K562 (cell line): Measurements from ENCODE around the gene TMEM167B. TPM values are rescaled to one million over a fixed set of nuclear protein-coding genes. Genes with fewer than 3 reads are reported as not detected.

ENCODE experiments used
- CBFB ChIP-seq: sonication (generic); formaldehyde crosslinking; IDR thresholded peaks from 2 replicates; pipeline ENCODE4 v1.4.0; 2020; ENCODE audit warnings: mild to moderate bottlenecking, missing genetic modification reagents
- CREM ChIP-seq: IDR thresholded peaks from 2 replicates; pipeline ENCODE4 v1.6.1; 2014; ENCODE audit warnings: antibody characterized with exemption, low read depth
- CSDE1 ChIP-seq, 2 experiments: fragments of 450-650 bp; IDR thresholded peaks; 2 replicates each; pipeline ENCODE4 v1.6.1; 2016; ENCODE audit warnings: mild to moderate bottlenecking in 1 of 2
- HIVEP1 ChIP-seq: fragments of 250-450 bp; sonication (Bioruptor Pico); IDR thresholded peaks from 2 replicates; pipeline ENCODE4 v1.4.0; 2020; ENCODE audit warnings: mild to moderate bottlenecking
- MCM7 ChIP-seq, 2 experiments: fragments of 450-650 bp; IDR thresholded peaks; 2 replicates each; pipeline ENCODE4 v1.6.1; 2016 to 2018
- MIER1 ChIP-seq: fragments of 450-650 bp; IDR thresholded peaks from 2 replicates; pipeline ENCODE4 v1.6.1; 2016; ENCODE audit warnings: antibody characterized with exemption, mild to moderate bottlenecking, low read depth
- RNF2 ChIP-seq: sonication (generic); IDR thresholded peaks from 2 replicates; pipeline ENCODE4 v1.6.1; 2016
- U2AF2 ChIP-seq: fragments of 200-400 bp; formaldehyde crosslinking; optimal IDR thresholded peaks from 2 replicates; pipeline ENCODE3; 2017; ENCODE audit warnings: low read depth, mild to moderate bottlenecking, low read length
- ZNF324 ChIP-seq: fragments of 250-450 bp; sonication (Bioruptor Pico); IDR thresholded peaks from 2 replicates; pipeline ENCODE4 v1.4.0; 2020; ENCODE audit warnings: mild to moderate bottlenecking
- ZNF778 ChIP-seq: fragments of 450-650 bp; formaldehyde crosslinking; IDR thresholded peaks from 2 replicates; pipeline ENCODE4 v1.4.0; 2020; ENCODE audit warnings: mild to moderate bottlenecking, moderate library complexity
- polyA plus RNA-seq, 8 experiments: library from polyadenylated mRNA; depleted of rRNA in 4 of 8; stranded (reverse) in 5 of 8; unstranded in 3 of 8; fragments of >200 nt; fragmentation: Nextera tagmentation in 2 of 8; fragmentation: Illumina TruSeq in 1 of 8; extraction: Ambion mirVana in 2 of 8; extraction: Trizol in 1 of 8; gene quantifications; 2 replicates each; pipeline versions ENCODE4 v1.2.1 to v1.2.3, GENCODE V29; 2011 to 2014; ENCODE audit warnings: inconsistent platforms in 1 of 8, missing spikeins in 1 of 8
- total RNA-seq, 7 experiments: library from RNA; depleted of rRNA in 6 of 7; stranded (reverse); fragments of >200 nt in 6 of 7; fragmentation: Illumina TruSeq in 2 of 7; extraction: Trizol in 2 of 7; gene quantifications; 2 replicates each; pipeline versions ENCODE4 v1.2.1 to v1.2.3, GENCODE V29; 2011 to 2021; ENCODE audit warnings: low replicate concordance in 1 of 7
- TF ChIP-seq, protein P1 (sequence below): fragments of 200-400 bp; formaldehyde crosslinking; IDR thresholded peaks from 2 replicates; pipeline ENCODE4 v1.6.1; 2017; ENCODE audit warnings: mild to moderate bottlenecking, low read depth, low read length, moderate library complexity
- TF ChIP-seq, protein P2 (sequence below): fragments of 250-450 bp; sonication (Bioruptor Pico); IDR thresholded peaks from 2 replicates; pipeline ENCODE4 v1.8.0; 2022; ENCODE audit warnings: moderate library complexity, mild to moderate bottlenecking, inconsistent platforms
- TF ChIP-seq, protein P3 (sequence below): fragments of 250-450 bp; sonication (Bioruptor Pico); IDR thresholded peaks from 2 replicates; pipeline ENCODE4 v1.4.0; 2020; ENCODE audit warnings: mild to moderate bottlenecking, moderate library complexity
- TF ChIP-seq, protein P4 (sequence below): sonication (generic); formaldehyde crosslinking; IDR thresholded peaks from 2 replicates; pipeline ENCODE4 v1.8.1; 2023; ENCODE audit warnings: missing genetic modification reagents, mild to moderate bottlenecking, borderline replicate concordance
- TF ChIP-seq, protein P5 (sequence below): fragments of 450-650 bp; formaldehyde crosslinking; IDR thresholded peaks from 2 replicates; pipeline ENCODE4 v1.4.0; 2020; ENCODE audit warnings: mild to moderate bottlenecking, mixed read lengths

The TMEM167B gene
- total and polyA plus RNA-seq, 9 of the 15 experiments (the other 6 are each of a cell fraction or from before 2014, with no cell fraction given), result 17.2 to 36.4 (median 32.2) TPM

DNA sequence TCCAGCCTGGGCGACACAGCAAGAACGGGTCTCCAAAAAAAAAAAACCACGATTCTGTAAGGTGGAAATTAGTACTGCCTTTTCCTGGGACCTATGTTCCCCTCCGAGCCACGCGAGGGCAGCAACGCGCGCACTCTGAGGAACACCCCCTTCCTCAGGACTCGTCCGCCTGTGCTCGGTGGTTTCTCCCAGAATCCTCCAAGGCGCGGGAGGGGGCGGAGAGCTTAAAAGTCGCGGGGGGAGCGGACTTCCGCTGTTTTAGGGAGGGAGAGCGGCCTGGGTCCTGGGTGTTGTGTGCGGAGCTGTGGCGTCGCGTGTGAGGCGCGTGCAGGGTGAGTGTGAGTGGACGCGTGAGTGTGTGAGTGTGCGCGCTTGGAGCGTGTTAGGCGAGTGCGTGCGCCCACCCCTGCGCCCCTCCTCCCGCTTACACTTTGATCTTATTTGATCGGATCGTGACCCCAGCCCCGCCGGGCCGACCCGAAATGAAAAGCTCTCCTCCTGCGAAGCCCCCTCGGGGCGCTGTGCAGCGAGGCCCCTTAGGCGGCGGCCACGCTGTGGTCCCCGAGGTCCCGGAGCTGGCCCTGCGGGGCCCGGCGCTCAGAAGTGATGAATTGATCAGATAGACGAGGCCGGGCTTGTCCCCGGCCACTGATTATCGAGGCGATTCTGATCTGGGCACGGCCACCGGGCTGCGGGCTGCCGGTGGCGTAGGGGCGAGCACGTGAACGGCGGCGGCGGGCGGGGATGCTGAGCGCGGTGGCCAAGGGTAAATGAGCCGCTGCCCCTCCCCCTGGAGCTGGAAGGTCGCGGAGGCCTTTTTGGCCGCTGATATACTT lies 9.6 kb downstream of the TMEM167B start (continued):
- TF ChIP-seq HIVEP1 (CRISPR knock-in tag) (peak; percentile 86; the same call in 1 of the 2 replicates), CSDE1 (IDR thresholded peaks at IDR 0.05) (0 out of 4 replicates have a peak, but pooled peaks of 1 of the 2 experiments have one; percentile 61), ZNF778 (no peak), MCM7 (IDR thresholded peaks at IDR 0.05) (no peak), CREM (peak; percentile 89), CBFB (CRISPR knock-in tag) (peak; percentile 39; the same call in 1 of the 2 replicates), MIER1 (no peak; the same call in 1 of the 2 replicates), U2AF2 (no peak), ZNF324 (CRISPR knock-in tag) (no peak), RNF2 (peak; percentile 97)
- TF ChIP-seq, protein P1, sequence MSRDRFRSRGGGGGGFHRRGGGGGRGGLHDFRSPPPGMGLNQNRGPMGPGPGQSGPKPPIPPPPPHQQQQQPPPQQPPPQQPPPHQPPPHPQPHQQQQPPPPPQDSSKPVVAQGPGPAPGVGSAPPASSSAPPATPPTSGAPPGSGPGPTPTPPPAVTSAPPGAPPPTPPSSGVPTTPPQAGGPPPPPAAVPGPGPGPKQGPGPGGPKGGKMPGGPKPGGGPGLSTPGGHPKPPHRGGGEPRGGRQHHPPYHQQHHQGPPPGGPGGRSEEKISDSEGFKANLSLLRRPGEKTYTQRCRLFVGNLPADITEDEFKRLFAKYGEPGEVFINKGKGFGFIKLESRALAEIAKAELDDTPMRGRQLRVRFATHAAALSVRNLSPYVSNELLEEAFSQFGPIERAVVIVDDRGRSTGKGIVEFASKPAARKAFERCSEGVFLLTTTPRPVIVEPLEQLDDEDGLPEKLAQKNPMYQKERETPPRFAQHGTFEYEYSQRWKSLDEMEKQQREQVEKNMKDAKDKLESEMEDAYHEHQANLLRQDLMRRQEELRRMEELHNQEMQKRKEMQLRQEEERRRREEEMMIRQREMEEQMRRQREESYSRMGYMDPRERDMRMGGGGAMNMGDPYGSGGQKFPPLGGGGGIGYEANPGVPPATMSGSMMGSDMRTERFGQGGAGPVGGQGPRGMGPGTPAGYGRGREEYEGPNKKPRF, result no peak
- TF ChIP-seq, protein P2, sequence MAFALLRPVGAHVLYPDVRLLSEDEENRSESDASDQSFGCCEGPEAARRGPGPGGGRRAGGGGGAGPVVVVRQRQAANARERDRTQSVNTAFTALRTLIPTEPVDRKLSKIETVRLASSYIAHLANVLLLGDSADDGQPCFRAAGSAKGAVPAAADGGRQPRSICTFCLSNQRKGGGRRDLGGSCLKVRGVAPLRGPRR (CRISPR knock-in tag), result no peak
- TF ChIP-seq, protein P3, sequence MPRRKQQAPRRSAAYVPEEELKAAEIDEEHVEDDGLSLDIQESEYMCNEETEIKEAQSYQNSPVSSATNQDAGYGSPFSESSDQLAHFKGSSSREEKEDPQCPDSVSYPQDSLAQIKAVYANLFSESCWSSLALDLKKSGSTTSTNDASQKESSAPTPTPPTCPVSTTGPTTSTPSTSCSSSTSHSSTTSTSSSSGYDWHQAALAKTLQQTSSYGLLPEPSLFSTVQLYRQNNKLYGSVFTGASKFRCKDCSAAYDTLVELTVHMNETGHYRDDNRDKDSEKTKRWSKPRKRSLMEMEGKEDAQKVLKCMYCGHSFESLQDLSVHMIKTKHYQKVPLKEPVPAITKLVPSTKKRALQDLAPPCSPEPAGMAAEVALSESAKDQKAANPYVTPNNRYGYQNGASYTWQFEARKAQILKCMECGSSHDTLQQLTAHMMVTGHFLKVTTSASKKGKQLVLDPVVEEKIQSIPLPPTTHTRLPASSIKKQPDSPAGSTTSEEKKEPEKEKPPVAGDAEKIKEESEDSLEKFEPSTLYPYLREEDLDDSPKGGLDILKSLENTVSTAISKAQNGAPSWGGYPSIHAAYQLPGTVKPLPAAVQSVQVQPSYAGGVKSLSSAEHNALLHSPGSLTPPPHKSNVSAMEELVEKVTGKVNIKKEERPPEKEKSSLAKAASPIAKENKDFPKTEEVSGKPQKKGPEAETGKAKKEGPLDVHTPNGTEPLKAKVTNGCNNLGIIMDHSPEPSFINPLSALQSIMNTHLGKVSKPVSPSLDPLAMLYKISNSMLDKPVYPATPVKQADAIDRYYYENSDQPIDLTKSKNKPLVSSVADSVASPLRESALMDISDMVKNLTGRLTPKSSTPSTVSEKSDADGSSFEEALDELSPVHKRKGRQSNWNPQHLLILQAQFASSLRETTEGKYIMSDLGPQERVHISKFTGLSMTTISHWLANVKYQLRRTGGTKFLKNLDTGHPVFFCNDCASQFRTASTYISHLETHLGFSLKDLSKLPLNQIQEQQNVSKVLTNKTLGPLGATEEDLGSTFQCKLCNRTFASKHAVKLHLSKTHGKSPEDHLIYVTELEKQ, result no peak
- TF ChIP-seq, protein P4, sequence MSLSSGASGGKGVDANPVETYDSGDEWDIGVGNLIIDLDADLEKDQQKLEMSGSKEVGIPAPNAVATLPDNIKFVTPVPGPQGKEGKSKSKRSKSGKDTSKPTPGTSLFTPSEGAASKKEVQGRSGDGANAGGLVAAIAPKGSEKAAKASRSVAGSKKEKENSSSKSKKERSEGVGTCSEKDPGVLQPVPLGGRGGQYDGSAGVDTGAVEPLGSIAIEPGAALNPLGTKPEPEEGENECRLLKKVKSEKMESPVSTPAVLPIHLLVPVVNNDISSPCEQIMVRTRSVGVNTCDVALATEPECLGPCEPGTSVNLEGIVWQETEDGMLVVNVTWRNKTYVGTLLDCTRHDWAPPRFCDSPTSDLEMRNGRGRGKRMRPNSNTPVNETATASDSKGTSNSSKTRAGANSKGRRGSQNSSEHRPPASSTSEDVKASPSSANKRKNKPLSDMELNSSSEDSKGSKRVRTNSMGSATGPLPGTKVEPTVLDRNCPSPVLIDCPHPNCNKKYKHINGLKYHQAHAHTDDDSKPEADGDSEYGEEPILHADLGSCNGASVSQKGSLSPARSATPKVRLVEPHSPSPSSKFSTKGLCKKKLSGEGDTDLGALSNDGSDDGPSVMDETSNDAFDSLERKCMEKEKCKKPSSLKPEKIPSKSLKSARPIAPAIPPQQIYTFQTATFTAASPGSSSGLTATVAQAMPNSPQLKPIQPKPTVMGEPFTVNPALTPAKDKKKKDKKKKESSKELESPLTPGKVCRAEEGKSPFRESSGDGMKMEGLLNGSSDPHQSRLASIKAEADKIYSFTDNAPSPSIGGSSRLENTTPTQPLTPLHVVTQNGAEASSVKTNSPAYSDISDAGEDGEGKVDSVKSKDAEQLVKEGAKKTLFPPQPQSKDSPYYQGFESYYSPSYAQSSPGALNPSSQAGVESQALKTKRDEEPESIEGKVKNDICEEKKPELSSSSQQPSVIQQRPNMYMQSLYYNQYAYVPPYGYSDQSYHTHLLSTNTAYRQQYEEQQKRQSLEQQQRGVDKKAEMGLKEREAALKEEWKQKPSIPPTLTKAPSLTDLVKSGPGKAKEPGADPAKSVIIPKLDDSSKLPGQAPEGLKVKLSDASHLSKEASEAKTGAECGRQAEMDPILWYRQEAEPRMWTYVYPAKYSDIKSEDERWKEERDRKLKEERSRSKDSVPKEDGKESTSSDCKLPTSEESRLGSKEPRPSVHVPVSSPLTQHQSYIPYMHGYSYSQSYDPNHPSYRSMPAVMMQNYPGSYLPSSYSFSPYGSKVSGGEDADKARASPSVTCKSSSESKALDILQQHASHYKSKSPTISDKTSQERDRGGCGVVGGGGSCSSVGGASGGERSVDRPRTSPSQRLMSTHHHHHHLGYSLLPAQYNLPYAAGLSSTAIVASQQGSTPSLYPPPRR (CRISPR knock-in tag), result peak; percentile 99
- TF ChIP-seq, protein P5, sequence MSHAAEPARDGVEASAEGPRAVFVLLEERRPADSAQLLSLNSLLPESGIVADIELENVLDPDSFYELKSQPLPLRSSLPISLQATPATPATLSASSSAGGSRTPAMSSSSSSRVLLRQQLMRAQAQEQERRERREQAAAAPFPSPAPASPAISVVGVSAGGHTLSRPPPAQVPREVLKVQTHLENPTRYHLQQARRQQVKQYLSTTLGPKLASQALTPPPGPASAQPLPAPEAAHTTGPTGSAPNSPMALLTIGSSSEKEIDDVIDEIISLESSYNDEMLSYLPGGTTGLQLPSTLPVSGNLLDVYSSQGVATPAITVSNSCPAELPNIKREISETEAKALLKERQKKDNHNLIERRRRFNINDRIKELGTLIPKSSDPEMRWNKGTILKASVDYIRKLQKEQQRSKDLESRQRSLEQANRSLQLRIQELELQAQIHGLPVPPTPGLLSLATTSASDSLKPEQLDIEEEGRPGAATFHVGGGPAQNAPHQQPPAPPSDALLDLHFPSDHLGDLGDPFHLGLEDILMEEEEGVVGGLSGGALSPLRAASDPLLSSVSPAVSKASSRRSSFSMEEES (CRISPR knock-in tag), result peak; percentile 5; the same call in 1 of the 2 replicates
